ENCODE measurements around the gene RHOBTB3.
"Not testable (repeated sequence)": the region's sequence is repeated elsewhere in the genome, so short reads cannot be mapped to it uniquely, and the experiment has no call there.

RHOBTB3 gene

DNA sequence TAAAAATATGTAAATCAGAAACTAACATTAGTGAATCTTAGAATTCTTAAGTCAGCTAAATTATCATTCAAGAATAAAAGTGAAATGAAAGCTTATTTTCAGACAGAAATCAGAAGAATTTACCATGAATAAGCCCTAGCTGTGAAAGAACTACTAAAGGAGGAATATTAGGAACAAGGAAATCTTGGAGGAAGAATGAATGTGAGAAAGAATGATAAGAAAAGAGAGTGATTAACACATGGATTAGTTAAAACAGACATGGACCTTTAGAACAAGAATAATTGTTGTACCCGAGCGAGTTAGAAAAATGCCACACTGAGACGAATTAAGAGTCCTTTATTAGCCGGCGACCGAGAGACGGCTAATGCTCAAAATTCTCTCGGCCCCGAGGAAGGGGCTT is 24.1 kb upstream of the RHOBTB3 start:
- H3K27me3 ChIP-seq (ENCODE audit: insufficient read depth, low read depth, severe bottlenecking) = no peaks in the 10 kb centered on the region
- no peaks in the 10 kb centered on the region for H3K9me3 ChIP-seq (ENCODE audit: severe bottlenecking)
- no peak for DNase-seq
- no peaks in the 10 kb centered on the region for H3K36me3 ChIP-seq
- no peak overlapping the region for H3K4me3 ChIP-seq (ENCODE audit: low read depth, low read length)
- TF ChIP-seq, protein P1, sequence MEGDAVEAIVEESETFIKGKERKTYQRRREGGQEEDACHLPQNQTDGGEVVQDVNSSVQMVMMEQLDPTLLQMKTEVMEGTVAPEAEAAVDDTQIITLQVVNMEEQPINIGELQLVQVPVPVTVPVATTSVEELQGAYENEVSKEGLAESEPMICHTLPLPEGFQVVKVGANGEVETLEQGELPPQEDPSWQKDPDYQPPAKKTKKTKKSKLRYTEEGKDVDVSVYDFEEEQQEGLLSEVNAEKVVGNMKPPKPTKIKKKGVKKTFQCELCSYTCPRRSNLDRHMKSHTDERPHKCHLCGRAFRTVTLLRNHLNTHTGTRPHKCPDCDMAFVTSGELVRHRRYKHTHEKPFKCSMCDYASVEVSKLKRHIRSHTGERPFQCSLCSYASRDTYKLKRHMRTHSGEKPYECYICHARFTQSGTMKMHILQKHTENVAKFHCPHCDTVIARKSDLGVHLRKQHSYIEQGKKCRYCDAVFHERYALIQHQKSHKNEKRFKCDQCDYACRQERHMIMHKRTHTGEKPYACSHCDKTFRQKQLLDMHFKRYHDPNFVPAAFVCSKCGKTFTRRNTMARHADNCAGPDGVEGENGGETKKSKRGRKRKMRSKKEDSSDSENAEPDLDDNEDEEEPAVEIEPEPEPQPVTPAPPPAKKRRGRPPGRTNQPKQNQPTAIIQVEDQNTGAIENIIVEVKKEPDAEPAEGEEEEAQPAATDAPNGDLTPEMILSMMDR (IDR thresholded peaks at IDR 0.05; ENCODE audit: low read depth, low read length) = no peak
- H3K27ac ChIP-seq = no peak overlapping the region

GRCh38 chr5:95707534-95708188 is 23.5 kb upstream of the RHOBTB3 start:
- not testable (repeated sequence) for H3K9me3 ChIP-seq (ENCODE audit: severe bottlenecking); H3K27me3 ChIP-seq (ENCODE audit: insufficient read depth, low read depth, severe bottlenecking); H3K36me3 ChIP-seq; H3K4me3 ChIP-seq (ENCODE audit: low read depth, low read length); H3K27ac ChIP-seq; DNase-seq

GRCh38 chr5:95708876-95709275 is 22.3 kb upstream of the RHOBTB3 start:
- no peaks in the 10 kb centered on the region for H3K27me3 ChIP-seq (ENCODE audit: insufficient read depth, low read depth, severe bottlenecking)
- H3K9me3 ChIP-seq (ENCODE audit: severe bottlenecking) = no peaks in the 10 kb centered on the region
- no peak overlapping the region for H3K27ac ChIP-seq
- no peak for DNase-seq
- TF ChIP-seq, protein P1 (IDR thresholded peaks at IDR 0.05; ENCODE audit: low read depth, low read length) = no peak
- H3K4me3 ChIP-seq (ENCODE audit: low read depth, low read length) = no peak overlapping the region
- H3K36me3 ChIP-seq = no peaks in the 10 kb centered on the region

DNA sequence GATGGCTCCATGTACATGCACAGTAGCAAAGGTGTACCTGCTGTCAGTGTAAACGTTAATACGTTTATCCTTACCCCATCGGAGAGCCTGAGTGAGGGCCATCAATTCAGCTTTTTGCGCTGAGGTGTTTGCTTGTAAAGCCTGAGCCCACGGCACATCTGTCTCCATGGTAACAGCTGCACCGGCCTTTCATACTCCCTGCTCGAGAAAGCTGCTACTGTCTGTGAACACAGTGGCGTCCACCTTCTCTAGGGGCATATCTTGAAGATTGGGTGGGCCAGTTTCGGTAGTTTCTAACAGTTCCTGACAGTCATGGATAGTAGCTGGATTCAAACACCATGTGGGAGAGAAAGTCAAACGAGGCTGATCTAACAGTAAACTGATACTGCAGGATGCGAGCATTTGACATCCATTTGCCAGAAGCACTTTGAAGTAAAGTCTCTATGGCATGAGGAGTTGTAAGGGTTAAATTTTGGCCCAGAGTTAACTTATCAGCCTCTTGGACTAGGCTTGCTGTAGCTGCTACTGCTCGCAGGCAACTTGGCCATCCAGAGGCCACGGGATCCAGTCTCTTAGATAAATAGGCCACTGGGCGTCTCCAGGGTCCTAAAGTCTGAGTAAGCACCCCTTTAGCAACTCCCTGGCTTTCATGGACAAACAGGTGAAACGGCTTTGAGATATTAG is 21.0 kb upstream of the RHOBTB3 start:
- Histone ChIP-seq H3K4me3 (ENCODE audit: low read depth, low read length) (no peak overlapping the region), H3K36me3 (no peaks in the 10 kb centered on the region), H3K27me3 (ENCODE audit: insufficient read depth, low read depth, severe bottlenecking) (no peaks in the 10 kb centered on the region), H3K27ac (no peak overlapping the region), H3K9me3 (ENCODE audit: severe bottlenecking) (no peaks in the 10 kb centered on the region)
- DNase-seq = no peak
- TF ChIP-seq, protein P1 (IDR thresholded peaks at IDR 0.05; ENCODE audit: low read depth, low read length) = no peak

GRCh38 chr5:95710651-95711500 is 20.3 kb upstream of the RHOBTB3 start:
- H3K27ac ChIP-seq = not testable (repeated sequence)

GRCh38 chr5:95711501-95712346 is 19.4 kb upstream of the RHOBTB3 start:
- Histone ChIP-seq H3K27me3 (ENCODE audit: insufficient read depth, low read depth, severe bottlenecking) (no peaks in the 10 kb centered on the region), H3K36me3 (no peaks in the 10 kb centered on the region), H3K4me3 (ENCODE audit: low read depth, low read length) (no peak overlapping the region), H3K9me3 (ENCODE audit: severe bottlenecking) (no peaks in the 10 kb centered on the region), H3K27ac (no peak overlapping the region)
- DNase-seq = no peak
- TF ChIP-seq, protein P1 (IDR thresholded peaks at IDR 0.05; ENCODE audit: low read depth, low read length) = no peak

More at GRCh38 chr5:95710651-95711500, 20.3 kb upstream of the RHOBTB3 start:
- H3K4me3 ChIP-seq (ENCODE audit: low read depth, low read length); H3K36me3 ChIP-seq; H3K9me3 ChIP-seq (ENCODE audit: severe bottlenecking); DNase-seq; H3K27me3 ChIP-seq (ENCODE audit: insufficient read depth, low read depth, severe bottlenecking): not testable (repeated sequence)

Data from WERI-Rb-1 (cell line).